ENCODE data around the gene MTCL1.

MTCL1 gene

DNA sequence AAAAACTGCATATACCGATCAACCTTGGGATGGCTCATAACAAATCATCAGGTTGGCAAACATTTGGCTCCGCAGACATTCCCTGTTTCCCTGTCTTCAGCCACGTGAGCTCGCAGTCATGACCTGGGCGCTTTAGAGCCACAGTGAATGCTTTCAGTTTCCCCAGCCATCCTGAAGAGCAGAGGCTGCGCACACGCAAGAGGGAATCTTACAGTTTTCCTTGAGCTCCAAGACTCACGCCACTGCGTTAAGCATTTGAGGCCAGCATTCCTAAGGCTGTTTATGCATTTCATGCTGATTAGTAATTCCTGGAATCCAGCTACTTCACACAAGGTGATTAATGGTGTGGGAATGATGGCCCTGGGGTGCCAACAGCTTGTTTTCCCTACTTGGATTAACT, 95.1 kb downstream of the MTCL1 start:
- no peak for DNase-seq (ENCODE audit: low read depth)
- TF ChIP-seq, protein P1, sequence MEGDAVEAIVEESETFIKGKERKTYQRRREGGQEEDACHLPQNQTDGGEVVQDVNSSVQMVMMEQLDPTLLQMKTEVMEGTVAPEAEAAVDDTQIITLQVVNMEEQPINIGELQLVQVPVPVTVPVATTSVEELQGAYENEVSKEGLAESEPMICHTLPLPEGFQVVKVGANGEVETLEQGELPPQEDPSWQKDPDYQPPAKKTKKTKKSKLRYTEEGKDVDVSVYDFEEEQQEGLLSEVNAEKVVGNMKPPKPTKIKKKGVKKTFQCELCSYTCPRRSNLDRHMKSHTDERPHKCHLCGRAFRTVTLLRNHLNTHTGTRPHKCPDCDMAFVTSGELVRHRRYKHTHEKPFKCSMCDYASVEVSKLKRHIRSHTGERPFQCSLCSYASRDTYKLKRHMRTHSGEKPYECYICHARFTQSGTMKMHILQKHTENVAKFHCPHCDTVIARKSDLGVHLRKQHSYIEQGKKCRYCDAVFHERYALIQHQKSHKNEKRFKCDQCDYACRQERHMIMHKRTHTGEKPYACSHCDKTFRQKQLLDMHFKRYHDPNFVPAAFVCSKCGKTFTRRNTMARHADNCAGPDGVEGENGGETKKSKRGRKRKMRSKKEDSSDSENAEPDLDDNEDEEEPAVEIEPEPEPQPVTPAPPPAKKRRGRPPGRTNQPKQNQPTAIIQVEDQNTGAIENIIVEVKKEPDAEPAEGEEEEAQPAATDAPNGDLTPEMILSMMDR (IDR thresholded peaks at IDR 0.05; ENCODE audit: low read depth, low read length, missing control alignments): no peak
- no peak overlapping the region for H3K4me3 ChIP-seq (ENCODE audit: low read depth, low read length)

DNA sequence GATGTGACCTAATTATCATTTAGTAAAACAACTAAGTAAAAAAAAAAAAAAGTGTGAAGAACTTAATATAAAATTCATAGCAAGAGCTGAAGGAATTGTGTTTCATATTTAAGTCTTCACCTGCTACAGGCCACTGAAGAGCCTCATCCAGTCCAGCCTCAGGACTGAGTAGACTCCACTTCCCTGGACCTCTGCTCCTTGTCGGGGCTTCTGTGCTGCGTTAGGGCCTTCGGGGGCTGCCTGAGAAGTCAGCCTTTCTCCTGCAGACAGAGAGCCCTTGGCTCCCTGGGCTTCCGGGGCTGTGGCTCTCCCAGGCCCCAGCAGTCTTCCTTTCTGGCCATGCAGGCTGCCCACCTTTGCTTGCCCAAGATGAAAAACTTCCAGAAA, 95.5 kb downstream of the MTCL1 start:
- TF ChIP-seq, protein P1 (IDR thresholded peaks at IDR 0.05; ENCODE audit: low read depth, low read length, missing control alignments): no peak
- DNase-seq (ENCODE audit: low read depth): no peak
- no peak overlapping the region for H3K4me3 ChIP-seq (ENCODE audit: low read depth, low read length)

DNA sequence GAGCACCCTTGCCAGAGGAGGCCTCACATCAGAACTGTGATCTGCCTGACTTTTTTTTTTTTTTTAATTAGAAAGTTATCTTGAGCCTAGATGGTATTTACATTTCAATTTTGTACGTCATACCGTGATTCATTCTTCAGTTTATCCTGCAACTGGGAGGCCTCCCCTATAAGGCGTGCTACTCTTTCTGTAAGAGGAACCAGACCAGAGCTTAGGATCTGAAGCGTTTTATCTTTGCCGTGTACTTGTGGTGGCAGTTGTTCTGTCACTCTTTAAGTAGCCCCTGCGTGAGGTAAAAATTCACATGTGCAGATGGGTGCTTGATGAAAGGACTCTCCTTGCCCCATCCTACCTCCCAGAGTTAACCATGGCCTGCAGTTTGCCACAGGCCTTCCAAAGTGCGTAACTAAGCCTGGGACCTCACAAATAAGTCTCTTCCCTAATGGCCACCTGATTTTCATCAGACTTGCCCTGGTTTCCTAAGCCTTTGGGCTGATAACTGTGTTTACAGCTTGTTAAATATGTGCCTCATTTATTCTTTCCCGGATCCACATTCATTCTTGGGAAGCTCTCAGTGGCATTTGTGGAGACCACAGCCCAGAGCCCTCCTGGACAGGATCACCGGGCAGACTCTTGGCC, 96.0 kb downstream of the MTCL1 start:
- no peak for DNase-seq (ENCODE audit: low read depth)
- TF ChIP-seq, protein P1 (IDR thresholded peaks at IDR 0.05; ENCODE audit: low read depth, low read length, missing control alignments): no peak
- no peak overlapping the region for H3K4me3 ChIP-seq (ENCODE audit: low read depth, low read length)

DNA sequence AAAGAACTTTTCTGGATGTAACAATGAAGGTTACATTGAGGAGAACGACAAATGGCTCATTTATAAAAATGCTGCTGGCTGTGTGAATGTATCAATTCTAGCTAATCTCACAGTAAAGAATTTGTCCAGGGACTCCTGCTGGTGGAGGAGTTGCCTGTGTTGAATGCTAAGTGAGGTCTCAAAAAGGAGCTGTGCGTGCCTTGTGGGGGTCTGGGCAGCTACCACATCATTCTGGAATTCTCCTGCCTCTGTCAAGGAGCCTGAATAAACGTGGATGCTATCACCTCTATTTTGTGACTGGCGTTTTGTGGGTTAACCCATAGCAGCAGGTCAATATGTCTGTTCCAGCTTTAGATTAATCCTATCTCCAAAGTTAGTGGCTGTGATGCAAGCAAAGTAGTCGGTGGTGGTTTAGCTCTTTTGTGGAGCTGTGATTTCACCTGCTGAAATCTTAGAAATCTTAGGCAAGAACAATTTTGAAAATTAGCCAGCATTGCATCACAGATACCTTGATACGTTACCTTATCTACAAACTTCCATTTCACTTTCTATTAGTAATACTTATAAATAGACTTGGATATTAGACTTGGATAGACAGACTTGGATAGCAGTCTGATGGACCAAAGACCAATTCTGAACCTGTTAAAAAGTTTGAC, 96.8 kb downstream of the MTCL1 start:
- TF ChIP-seq, protein P1 (IDR thresholded peaks at IDR 0.05; ENCODE audit: low read depth, low read length, missing control alignments): no peak
- DNase-seq (ENCODE audit: low read depth): no peak
- no peak overlapping the region for H3K4me3 ChIP-seq (ENCODE audit: low read depth, low read length)

DNA sequence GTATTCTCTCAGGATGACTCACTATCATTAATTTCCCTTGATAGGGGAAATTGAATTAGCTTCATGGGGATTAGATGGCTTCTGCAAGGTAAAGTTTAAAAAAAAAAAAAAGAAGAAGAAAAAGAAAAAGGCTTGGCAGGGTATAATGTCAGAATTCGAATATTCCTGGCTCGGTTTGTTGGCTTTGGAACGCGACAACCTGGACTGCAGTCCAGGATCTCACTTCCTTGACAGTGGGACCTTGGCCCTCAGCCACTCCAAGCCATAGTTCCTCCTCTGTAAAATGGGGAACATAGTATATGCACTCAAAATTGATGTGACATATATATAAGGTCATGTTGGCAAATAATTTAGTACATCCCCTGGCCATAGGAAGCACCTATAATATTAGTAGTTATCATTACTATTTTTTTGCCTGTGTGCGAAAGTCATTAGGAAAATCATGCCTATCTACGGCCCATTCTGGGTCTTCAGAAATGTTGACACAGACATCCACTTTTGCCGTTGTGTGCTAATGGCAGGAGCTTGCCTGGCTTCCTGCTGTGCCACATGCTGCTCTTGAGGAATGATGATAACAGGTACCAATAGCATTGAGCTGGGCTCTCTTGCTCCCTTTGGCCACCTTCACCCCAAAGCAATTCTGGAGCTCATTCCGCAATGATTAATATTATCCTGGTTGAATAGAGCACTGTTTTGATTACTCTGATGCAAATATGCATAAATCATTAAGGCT, 97.9 kb downstream of the MTCL1 start:
- no peak for DNase-seq (ENCODE audit: low read depth)
- H3K4me3 ChIP-seq (ENCODE audit: low read depth, low read length): no peak overlapping the region
- TF ChIP-seq, protein P1 (IDR thresholded peaks at IDR 0.05; ENCODE audit: low read depth, low read length, missing control alignments): no peak

DNA sequence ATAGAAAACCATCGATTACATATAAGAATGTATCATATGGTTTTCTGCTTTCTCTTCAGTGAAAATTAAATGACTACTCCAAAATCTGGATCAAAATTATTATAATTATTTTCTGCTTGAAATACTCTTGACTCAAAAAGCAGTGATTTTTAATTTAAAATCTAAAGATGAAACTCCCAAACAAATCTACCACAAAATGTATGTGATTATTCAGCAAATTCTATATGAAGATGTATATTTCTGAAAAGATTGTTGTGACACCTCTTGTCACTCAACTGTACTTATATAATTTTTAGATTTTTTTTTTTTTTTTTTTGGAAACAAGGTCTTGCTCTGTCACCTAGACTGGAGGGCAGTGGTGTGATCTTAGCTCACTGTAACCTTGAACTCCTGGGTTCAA, 98.6 kb downstream of the MTCL1 start:
- DNase-seq (ENCODE audit: low read depth): no peak
- TF ChIP-seq, protein P1 (IDR thresholded peaks at IDR 0.05; ENCODE audit: low read depth, low read length, missing control alignments): no peak
- no peak overlapping the region for H3K4me3 ChIP-seq (ENCODE audit: low read depth, low read length)
